Stomach (tissue), 4 donors: Measurements from ENCODE around the gene OPHN1.
"Not testable (repeated sequence)": the region's sequence is repeated elsewhere in the genome, so short reads cannot be mapped to it uniquely, and the experiment has no call there.

ENCODE experiments used
- CTCF ChIP-seq, 7 experiments: fragments of 450-650 bp in 4 of 7; fragments of 200-600 bp in 3 of 7; sonication (generic) in 3 of 7; IDR thresholded peaks; one replicate each; pipeline ENCODE4 v1.5.1; 2016 to 2019; ENCODE audit warnings: antibody characterized with exemption in 7 of 7, control low read depth in 2 of 7, mild to moderate bottlenecking in 1 of 7
- EP300 ChIP-seq: sonication (generic); formaldehyde crosslinking; IDR thresholded peaks from one replicate; pipeline ENCODE4 v1.6.1; 2017; ENCODE audit warnings: antibody characterized with exemption
- POLR2A ChIP-seq, 4 donors: fragments of 450-650 bp; IDR thresholded peaks; one replicate each; pipeline ENCODE4 v1.6.1; 2016; ENCODE audit warnings: antibody characterized with exemption in 4 of 4, control low read depth in 2 of 4, mild to moderate bottlenecking in 1 of 4, moderate library complexity in 1 of 4
- POLR2AphosphoS5 ChIP-seq, 3 donors: sonication (generic); formaldehyde crosslinking; IDR thresholded peaks; one replicate each; pipeline ENCODE4 v1.6.1; 2016; ENCODE audit warnings: antibody characterized with exemption in 3 of 3

GRCh38 chrX:68377579-68377978, 55.7 kb downstream of the OPHN1 start:
- TF ChIP-seq CTCF (IDR thresholded peaks at IDR 0.05); EP300; POLR2AphosphoS5 (IDR thresholded peaks at IDR 0.05); POLR2A (IDR thresholded peaks at IDR 0.05): not testable (repeated sequence)
